ENCODE measurements around the gene TRIM27. TPM values are rescaled to one million over a fixed set of nuclear protein-coding genes. Genes with fewer than 3 reads are reported as not detected.
A peak's percentile ranks its signal among the peaks of the same experiment; 100 is the strongest.

Gene TRIM27
- total RNA-seq, 1 donor from 2014 or later, result 81.7 TPM

- DNase-seq (ENCODE audit: low read depth, low spot score), result peak; percentile 13
- Mint-ChIP-seq H3K36me3 (ENCODE audit: low read depth) (peaks cover 15% of the 10 kb centered on the region), H3K27me3 (ENCODE audit: low read depth) (peaks cover 29% of the 10 kb centered on the region), H3K9me3 (peaks cover 7% of the 10 kb centered on the region), H3K4me1 (peaks cover 29% of the 10 kb centered on the region), H3K4me3 (peak overlapping the region; percentile 96), H3K27ac (ENCODE audit: unreplicated experiment) (no peak overlapping the region)
- TF ChIP-seq, protein P1, sequence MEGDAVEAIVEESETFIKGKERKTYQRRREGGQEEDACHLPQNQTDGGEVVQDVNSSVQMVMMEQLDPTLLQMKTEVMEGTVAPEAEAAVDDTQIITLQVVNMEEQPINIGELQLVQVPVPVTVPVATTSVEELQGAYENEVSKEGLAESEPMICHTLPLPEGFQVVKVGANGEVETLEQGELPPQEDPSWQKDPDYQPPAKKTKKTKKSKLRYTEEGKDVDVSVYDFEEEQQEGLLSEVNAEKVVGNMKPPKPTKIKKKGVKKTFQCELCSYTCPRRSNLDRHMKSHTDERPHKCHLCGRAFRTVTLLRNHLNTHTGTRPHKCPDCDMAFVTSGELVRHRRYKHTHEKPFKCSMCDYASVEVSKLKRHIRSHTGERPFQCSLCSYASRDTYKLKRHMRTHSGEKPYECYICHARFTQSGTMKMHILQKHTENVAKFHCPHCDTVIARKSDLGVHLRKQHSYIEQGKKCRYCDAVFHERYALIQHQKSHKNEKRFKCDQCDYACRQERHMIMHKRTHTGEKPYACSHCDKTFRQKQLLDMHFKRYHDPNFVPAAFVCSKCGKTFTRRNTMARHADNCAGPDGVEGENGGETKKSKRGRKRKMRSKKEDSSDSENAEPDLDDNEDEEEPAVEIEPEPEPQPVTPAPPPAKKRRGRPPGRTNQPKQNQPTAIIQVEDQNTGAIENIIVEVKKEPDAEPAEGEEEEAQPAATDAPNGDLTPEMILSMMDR (conservative IDR thresholded peaks at IDR 0.05), result no peak
Measured at GRCh38 chr6:28865401-28866204, 58.2 kb downstream of the TRIM27 start.

DNA sequence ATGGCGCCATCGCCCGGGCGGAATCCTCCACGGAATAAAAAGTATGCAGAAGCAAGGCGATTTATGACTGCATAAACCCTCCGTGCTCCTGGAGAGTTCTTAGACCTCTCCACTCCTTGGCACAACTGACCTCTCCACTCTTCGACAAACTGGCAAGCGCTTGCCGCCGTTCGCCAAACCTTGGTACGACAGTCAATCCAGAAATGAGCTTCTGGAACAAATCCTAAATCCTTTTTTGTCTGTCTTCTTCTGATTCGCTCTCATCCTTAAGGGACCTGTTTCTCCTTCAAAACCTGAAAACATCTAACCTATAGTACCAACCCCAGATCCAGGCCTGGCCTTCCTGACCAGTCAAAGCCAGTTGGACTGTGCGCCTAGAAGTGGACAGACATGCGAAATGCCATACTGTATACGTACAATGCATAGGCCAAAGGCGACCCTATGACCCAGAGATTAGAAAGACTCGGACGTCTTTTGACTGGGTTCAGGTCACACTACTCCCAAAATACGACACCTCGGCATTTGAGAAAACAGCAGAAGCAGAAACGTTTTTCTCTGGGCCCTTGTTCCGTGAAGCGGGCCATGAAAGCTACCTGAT lies 59.4 kb downstream of the TRIM27 start:
- peaks cover 7% of the 10 kb centered on the region for H3K9me3 Mint-ChIP-seq
- H3K27me3 Mint-ChIP-seq (ENCODE audit: low read depth), result peaks cover 33% of the 10 kb centered on the region
- H3K4me1 Mint-ChIP-seq, result peaks cover 29% of the 10 kb centered on the region
- TF ChIP-seq, protein P1 (conservative IDR thresholded peaks at IDR 0.05), result no peak
- H3K27ac Mint-ChIP-seq (ENCODE audit: unreplicated experiment), result peak overlapping the region; percentile 63
- H3K36me3 Mint-ChIP-seq (ENCODE audit: low read depth), result peaks cover 15% of the 10 kb centered on the region
- DNase-seq (ENCODE audit: low read depth, low spot score), result no peak
- H3K4me3 Mint-ChIP-seq, result peak overlapping the region; percentile 96

DNA sequence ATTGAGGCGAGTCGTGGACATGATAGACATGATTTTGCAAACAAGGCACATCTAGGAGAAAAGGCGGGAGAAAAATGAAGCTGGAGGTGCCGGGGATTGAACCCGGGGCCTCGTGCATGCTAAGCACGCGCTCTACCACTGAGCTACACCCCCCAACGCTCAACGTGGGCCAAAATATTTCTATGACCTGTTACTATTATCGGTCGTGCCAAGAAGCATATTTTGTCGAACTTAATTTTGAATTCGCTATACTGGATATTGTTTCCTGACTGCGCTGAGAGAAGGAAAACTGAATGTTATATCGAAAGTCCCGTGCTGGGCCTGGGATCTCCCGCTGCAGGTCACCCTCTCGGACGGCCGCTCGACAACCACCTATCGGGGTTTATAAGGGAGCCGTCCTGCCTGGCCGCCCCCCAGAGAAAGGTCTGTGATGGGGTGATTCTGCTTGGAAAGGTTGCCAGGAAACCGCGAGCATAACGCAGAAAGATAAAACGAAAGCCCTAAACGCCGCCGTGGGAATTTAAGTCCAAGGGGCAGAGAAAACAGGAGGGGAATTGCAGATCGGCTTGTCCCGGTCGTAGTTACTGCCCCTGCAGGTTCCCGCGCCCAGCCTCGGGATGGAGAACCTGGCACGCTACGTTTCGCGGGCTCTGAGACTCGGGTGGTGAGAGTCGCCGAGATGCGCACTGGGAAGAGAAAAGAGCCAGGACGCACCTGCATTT lies 60.0 kb downstream of the TRIM27 start:
- DNase-seq (ENCODE audit: low read depth, low spot score), result peak; percentile 85

GRCh38 chr6:28862077-28862476 lies 61.7 kb downstream of the TRIM27 start:
- TF ChIP-seq, protein P1 (conservative IDR thresholded peaks at IDR 0.05), result no peak
- H3K27ac Mint-ChIP-seq (ENCODE audit: unreplicated experiment), result no peak overlapping the region
- peaks cover 15% of the 10 kb centered on the region for H3K36me3 Mint-ChIP-seq (ENCODE audit: low read depth)
- H3K4me3 Mint-ChIP-seq, result peak overlapping the region; percentile 96
- H3K27me3 Mint-ChIP-seq (ENCODE audit: low read depth), result peaks cover 36% of the 10 kb centered on the region
- H3K9me3 Mint-ChIP-seq, result peaks cover 7% of the 10 kb centered on the region
- peaks cover 27% of the 10 kb centered on the region for H3K4me1 Mint-ChIP-seq
- DNase-seq (ENCODE audit: low read depth, low spot score), result no peak

More for the DNA sequence above, 60.0 kb downstream of the TRIM27 start:
- Mint-ChIP-seq H3K27me3 (ENCODE audit: low read depth) (peaks cover 33% of the 10 kb centered on the region), H3K4me1 (peaks cover 29% of the 10 kb centered on the region), H3K36me3 (ENCODE audit: low read depth) (peaks cover 15% of the 10 kb centered on the region), H3K9me3 (peaks cover 7% of the 10 kb centered on the region), H3K4me3 (peak overlapping the region; percentile 96), H3K27ac (ENCODE audit: unreplicated experiment) (peak overlapping the region; percentile 63)
- TF ChIP-seq, protein P1 (conservative IDR thresholded peaks at IDR 0.05), result no peak

GRCh38 chr6:28861339-28861738 lies 62.4 kb downstream of the TRIM27 start:
- H3K27me3 Mint-ChIP-seq (ENCODE audit: low read depth), result peaks cover 37% of the 10 kb centered on the region
- peaks cover 7% of the 10 kb centered on the region for H3K9me3 Mint-ChIP-seq
- peaks cover 15% of the 10 kb centered on the region for H3K36me3 Mint-ChIP-seq (ENCODE audit: low read depth)
- peaks cover 24% of the 10 kb centered on the region for H3K4me1 Mint-ChIP-seq
- H3K4me3 Mint-ChIP-seq, result no peak overlapping the region
- no peak overlapping the region for H3K27ac Mint-ChIP-seq (ENCODE audit: unreplicated experiment)
- TF ChIP-seq, protein P1 (conservative IDR thresholded peaks at IDR 0.05), result no peak
- no peak for DNase-seq (ENCODE audit: low read depth, low spot score)
